HG02870 (cell line): ENCODE data around the gene STAB1.

Experiments
- ATAC-seq: cut with Tn5 transposase; IDR thresholded peaks from one replicate; pipeline ENCODE4 v1.9.1; 2021; ENCODE audit warnings: mild to moderate bottlenecking, moderate library complexity; ENCODE audit not compliant: unreplicated experiment

Gene STAB1

DNA sequence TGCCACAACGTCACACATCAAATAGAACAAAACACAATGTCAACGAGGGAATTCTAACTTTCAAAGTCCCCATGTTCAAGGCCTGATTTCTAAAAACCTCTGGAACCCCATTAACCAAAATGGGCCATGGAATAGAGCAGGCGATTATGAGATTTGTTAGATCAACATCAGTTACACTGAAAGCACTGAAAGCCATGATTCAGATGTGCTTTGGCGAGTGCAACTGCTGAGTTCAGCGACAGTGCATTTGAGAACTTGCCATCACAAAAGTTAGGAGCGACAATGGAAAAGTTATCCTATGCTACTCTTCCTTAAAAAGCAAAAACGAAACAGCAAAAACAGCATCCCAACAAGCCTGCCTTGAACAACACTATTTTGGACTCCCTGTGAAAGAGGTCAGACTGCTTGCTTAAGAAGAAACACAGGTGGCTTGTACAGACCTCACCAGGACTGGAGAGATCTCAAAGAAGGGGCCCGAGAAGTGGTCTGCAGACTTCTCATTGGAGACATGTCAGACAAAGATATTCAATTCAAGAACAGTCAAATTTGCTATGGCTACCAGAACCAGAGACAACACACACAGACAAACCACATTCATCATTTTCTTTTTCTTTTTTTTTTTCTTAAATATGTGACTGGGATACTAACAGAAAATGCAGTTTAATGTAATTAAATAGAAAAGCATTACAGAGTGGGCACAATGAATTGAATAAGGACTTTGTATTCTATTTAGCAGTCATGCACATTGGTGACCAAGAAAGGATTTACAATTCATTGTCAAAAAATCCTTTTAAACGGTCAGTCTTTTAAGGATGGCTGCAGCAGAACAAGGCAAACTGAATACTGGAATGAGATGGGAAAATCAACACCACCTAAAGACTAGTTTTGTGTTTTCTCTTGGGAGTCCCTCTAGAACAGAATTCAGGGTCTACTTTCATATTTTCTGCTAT lies 62.1 kb downstream of the STAB1 start:
- ATAC-seq, result no peak

DNA sequence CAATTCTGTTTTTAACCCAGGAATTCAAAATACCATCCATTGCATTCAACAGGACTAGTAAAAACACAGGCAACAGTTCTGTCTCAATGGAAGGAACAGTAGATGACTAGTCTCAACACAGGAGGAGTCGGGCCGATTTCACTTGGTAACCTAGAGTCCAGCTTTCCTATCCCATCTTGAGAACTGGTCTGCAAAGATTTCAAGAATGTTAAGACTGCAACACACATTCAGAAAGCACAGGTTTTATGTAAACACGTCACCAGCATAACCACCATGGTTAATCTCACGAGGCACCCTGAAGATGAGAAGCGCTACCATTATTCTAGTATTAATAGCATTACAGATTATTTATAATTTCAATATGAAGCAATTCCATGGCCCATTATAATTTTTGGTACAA lies 63.3 kb downstream of the STAB1 start:
- ATAC-seq, result no peak

DNA sequence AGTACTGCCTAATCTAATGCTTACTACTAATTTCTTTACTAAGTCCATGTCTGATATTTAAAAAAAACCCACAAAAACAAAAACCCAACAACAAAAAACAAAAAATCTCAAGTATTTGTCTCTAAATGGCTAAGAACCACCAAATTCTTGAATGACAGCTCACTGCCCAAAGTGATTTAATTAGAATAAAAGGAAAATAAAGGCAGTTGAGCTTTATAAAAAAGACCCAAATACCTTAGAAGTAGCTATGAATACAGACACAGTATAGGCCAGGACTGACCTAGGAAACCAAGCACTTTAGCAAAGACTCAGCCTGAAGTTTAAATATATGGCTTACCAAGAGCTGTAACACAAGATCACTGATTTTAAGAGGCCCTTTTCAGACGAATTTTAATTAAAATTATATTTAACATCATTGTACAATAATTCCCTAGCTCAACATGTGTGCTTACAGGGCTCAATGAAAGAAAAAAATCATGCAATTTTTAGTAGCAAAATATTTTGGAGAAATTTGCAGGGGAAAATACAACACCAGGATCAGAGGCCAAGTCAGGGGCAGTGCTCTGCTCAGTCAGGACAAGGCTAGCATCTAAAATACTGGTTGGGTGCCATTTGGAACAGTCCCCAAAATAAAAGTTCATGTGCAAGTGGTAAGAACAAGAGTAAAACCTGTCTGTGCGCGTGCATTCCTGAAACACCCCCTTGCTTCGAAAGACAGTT lies 66.0 kb downstream of the STAB1 start:
- no peak for ATAC-seq

DNA sequence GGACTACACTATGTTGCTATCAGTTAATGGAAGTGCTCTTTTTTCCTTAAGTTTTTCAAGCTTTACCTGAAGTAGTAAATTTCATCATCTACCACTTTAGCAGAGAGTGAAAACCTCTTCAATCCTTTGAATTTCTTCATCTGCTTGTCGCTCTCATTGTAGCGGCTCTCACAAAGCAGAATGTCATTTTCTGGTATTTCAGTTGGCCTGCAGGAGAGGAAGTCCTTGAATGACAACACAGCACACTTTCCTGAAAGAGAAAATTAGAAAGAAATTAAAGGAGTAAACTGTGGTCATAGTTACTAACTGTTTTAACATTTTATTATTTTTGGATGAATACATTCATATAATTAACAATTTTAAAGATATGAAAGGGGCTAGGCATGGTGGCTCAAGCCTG lies 68.8 kb downstream of the STAB1 start:
- no peak for ATAC-seq

DNA sequence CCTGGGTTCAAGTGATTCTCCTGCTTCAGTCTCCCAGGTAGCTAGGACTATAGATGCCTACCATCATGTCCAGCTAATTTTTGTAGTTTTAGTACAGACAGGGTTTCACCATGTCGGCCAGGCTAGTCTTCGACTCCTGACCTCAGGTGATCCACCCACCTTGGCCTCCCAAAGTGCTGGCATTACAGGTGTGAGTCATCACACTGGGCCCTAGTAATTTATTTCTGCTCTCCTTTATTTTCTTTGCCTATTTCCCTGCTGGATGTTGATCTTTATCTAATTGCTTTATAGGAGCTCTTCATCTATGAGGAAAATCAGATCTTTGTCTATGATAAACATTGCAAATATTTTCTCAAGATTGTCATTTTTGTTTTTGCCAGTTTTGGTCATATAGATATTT lies 72.9 kb downstream of the STAB1 start:
- no peak for ATAC-seq

DNA sequence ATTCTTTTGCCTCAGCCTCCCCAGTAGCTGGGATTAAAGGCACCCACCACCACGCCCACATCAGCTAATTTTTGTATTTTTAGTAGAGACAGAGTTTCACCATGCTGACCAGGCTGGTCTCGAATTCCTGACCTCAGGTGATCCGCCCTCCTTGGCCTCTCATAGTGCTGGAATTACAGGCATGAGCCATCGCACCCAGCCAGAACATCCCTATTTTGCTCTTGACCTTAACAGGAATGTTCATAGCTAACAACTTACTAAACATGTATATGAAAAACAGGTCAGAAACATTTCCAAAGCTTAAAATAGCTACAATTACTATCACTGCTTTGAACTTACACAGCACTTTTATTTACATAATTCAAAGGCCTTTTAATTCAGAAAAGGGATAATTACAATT lies 74.9 kb downstream of the STAB1 start:
- ATAC-seq, result no peak

DNA sequence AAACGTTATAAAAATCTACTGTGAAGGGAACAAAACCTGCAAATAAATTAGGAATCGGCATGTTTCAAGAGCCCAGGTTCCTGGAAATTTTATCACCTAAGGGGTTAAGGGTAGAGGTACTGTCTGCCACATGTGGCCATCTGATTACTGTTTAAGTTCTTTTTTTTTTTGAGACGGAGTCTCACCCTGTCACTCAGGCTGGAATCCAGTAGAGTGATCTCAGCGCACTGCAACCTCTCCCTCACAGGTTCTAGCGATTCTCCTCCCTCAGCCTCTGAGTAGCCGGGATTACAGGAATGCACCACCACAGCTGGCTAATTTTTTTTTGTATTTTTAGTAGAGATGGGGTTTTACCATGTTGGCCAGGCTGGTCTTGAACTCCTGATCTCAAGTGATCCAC lies 77.1 kb downstream of the STAB1 start:
- ATAC-seq, result no peak
